Smooth muscle cell (in vitro differentiated cells): ENCODE data around the gene SMIM20. TPM values are rescaled to one million over a fixed set of nuclear protein-coding genes. Genes with fewer than 3 reads are reported as not detected.

Experiments
- DNase-seq: peaks from one replicate; lab custom pipeline; 2025; ENCODE audit not compliant: unreplicated experiment; lab: John Stamatoyannopoulos, UW
- H2AFZ ChIP-seq: fragments of 200-600 bp; sonication (generic); 2 replicates; pipeline ENCODE4 v1.6.0; 2016; ENCODE audit warnings: antibody characterized with exemption, low read depth, mild to moderate bottlenecking
- H3F3A ChIP-seq: fragments of 200-600 bp; sonication (generic); 2 replicates; pipeline ENCODE4 v1.6.0; 2017; ENCODE audit warnings: antibody characterized with exemption, low read depth
- H3K27ac ChIP-seq: fragments of 200-600 bp; sonication (generic); 2 replicates; pipeline ENCODE4 v1.5.1; 2016; ENCODE audit warnings: low read depth, mild to moderate bottlenecking
- H3K27me3 ChIP-seq: fragments of 200-600 bp; sonication (generic); 2 replicates; pipeline ENCODE4 v1.6.1; 2016; ENCODE audit warnings: low read depth, mild to moderate bottlenecking
- H3K36me3 ChIP-seq: fragments of 200-600 bp; sonication (generic); 2 replicates; pipeline ENCODE4 v1.5.1; 2016; ENCODE audit warnings: low read depth
- H3K4me1 ChIP-seq: fragments of 200-600 bp; sonication (generic); 2 replicates; pipeline ENCODE4 v1.5.1; 2016; ENCODE audit warnings: low read depth
- H3K4me2 ChIP-seq: fragments of 200-600 bp; sonication (generic); 2 replicates; pipeline ENCODE4 v1.6.0; 2016; ENCODE audit warnings: mild to moderate bottlenecking
- H3K4me3 ChIP-seq: fragments of 200-600 bp; sonication (generic); 2 replicates; pipeline ENCODE4 v1.5.1; 2016; ENCODE audit warnings: mild to moderate bottlenecking
- H3K79me2 ChIP-seq: fragments of 200-600 bp; sonication (generic); 2 replicates; pipeline ENCODE4 v1.6.0; 2016; ENCODE audit warnings: low read depth, mild to moderate bottlenecking
- H3K9ac ChIP-seq: fragments of 200-600 bp; sonication (generic); 2 replicates; pipeline ENCODE4 v1.6.0; 2016; ENCODE audit warnings: low read depth
- H3K9me3 ChIP-seq: fragments of 200-600 bp; sonication (generic); replicated peaks from 2 replicates; pipeline ENCODE4 v1.5.1; 2016; ENCODE audit warnings: low read depth
- H4K20me1 ChIP-seq: fragments of 200-600 bp; sonication (generic); 2 replicates; pipeline ENCODE4 v1.6.0; 2016; ENCODE audit warnings: low read depth
- CTCF ChIP-seq: fragments of 200-600 bp; sonication (generic); IDR thresholded peaks from 2 replicates; pipeline ENCODE4 v1.5.1; 2017; ENCODE audit warnings: borderline replicate concordance, mild to moderate bottlenecking, antibody characterized with exemption; ENCODE audit not compliant: insufficient read depth, poor library complexity, severe bottlenecking
- WGBS: methylation state at CpG from one replicate; pipeline ENCODE4 v1.1.7; 2016; ENCODE audit warnings: low lambda C conversion rate; 5-methylcytosine and 5-hydroxymethylcytosine counted together
- polyA plus RNA-seq: library from polyadenylated mRNA; unstranded; fragments of >200 nt; fragmentation: Nextera tagmentation; extraction: Ambion mirVana; gene quantifications from 2 replicates; pipeline ENCODE4 v1.2.1, GENCODE V29; 2016
- total RNA-seq: library from RNA; depleted of rRNA; stranded (reverse); fragments of >200 nt; gene quantifications from 2 replicates; pipeline ENCODE4 v1.2.3, GENCODE V29; 2014

SMIM20 gene
- total and polyA plus RNA-seq, 2 experiments from 2014 or later = 40.9 to 52.1 TPM

- H3K36me3 ChIP-seq = no peaks in the 10 kb centered on the region
- peaks cover 18% of the 10 kb centered on the region for H3K4me1 ChIP-seq
- no peak overlapping the region for H3K27ac ChIP-seq
- no peaks in the 10 kb centered on the region for H3F3A ChIP-seq
- 74% methylated on average over 14 of the region's 14 CpGs for WGBS
- no peaks in the 10 kb centered on the region for H3K9me3 ChIP-seq
- DNase-seq = no peak
- H3K79me2 ChIP-seq = no peaks in the 10 kb centered on the region
- H3K9ac ChIP-seq = no peak overlapping the region
- TF ChIP-seq CTCF = no peak
- no peak overlapping the region for H2AFZ ChIP-seq
- no peaks in the 10 kb centered on the region for H4K20me1 ChIP-seq
- no peaks in the 10 kb centered on the region for H3K27me3 ChIP-seq
- no peak overlapping the region for H3K4me2 ChIP-seq
- no peak overlapping the region for H3K4me3 ChIP-seq
Observed at GRCh38 chr4:25954293-25954904, 40.4 kb downstream of the SMIM20 start.

GRCh38 chr4:25955705-25956104, 41.7 kb downstream of the SMIM20 start:
- Histone ChIP-seq H3K36me3 (no peaks in the 10 kb centered on the region), H3K4me2 (no peak overlapping the region)

GRCh38 chr4:25956260-25956659, 42.2 kb downstream of the SMIM20 start:
- 100% methylated on average over 1 of the region's 1 CpG for WGBS
- no peak overlapping the region for H2AFZ ChIP-seq
- no peaks in the 10 kb centered on the region for H3F3A ChIP-seq
- H3K79me2 ChIP-seq = no peaks in the 10 kb centered on the region
- no peak overlapping the region for H3K4me2 ChIP-seq
- H3K9ac ChIP-seq = no peak overlapping the region
- H4K20me1 ChIP-seq = no peaks in the 10 kb centered on the region
- H3K4me1 ChIP-seq = peaks cover 8% of the 10 kb centered on the region
- no peak for DNase-seq
- TF ChIP-seq CTCF = no peak
- no peak overlapping the region for H3K4me3 ChIP-seq
- H3K9me3 ChIP-seq = no peaks in the 10 kb centered on the region
- no peak overlapping the region for H3K27ac ChIP-seq
- H3K36me3 ChIP-seq = no peaks in the 10 kb centered on the region
- H3K27me3 ChIP-seq = no peaks in the 10 kb centered on the region

More at GRCh38 chr4:25955705-25956104, 41.7 kb downstream of the SMIM20 start:
- Histone ChIP-seq H3F3A (no peaks in the 10 kb centered on the region), H3K79me2 (no peaks in the 10 kb centered on the region), H4K20me1 (no peaks in the 10 kb centered on the region), H3K9ac (no peak overlapping the region), H3K4me1 (peaks cover 8% of the 10 kb centered on the region), H3K4me3 (no peak overlapping the region), H2AFZ (peak overlapping the region; percentile 2), H3K27ac (no peak overlapping the region), H3K9me3 (no peaks in the 10 kb centered on the region), H3K27me3 (no peaks in the 10 kb centered on the region)
- no peak for TF ChIP-seq CTCF
- 33% methylated on average over 4 of the region's 4 CpGs for WGBS
- no peak for DNase-seq

GRCh38 chr4:25958110-25958509, 44.1 kb downstream of the SMIM20 start:
- Histone ChIP-seq H3K4me2 (no peak overlapping the region), H2AFZ (no peak overlapping the region), H3K27ac (no peak overlapping the region), H3K4me3 (no peak overlapping the region), H3K36me3 (no peaks in the 10 kb centered on the region), H3K9ac (no peak overlapping the region), H3K9me3 (no peaks in the 10 kb centered on the region), H3K79me2 (no peaks in the 10 kb centered on the region), H4K20me1 (no peaks in the 10 kb centered on the region), H3K4me1 (peaks cover 3% of the 10 kb centered on the region), H3F3A (no peaks in the 10 kb centered on the region), H3K27me3 (no peaks in the 10 kb centered on the region)
- DNase-seq = no peak
- 96% methylated on average over 8 of the region's 8 CpGs for WGBS
- TF ChIP-seq CTCF = no peak
